HepG2 (cell line): ENCODE data around the gene OR7D2. TPM values are rescaled to one million over a fixed set of nuclear protein-coding genes. Genes with fewer than 3 reads are reported as not detected.

ENCODE experiments used
- KDM2A ChIP-seq: sonication (generic); formaldehyde crosslinking; IDR thresholded peaks from 2 replicates; pipeline ENCODE4 v1.4.0; 2020; ENCODE audit warnings: low read depth, missing genetic modification reagents, borderline replicate concordance
- REST ChIP-seq, 2 experiments: IDR thresholded peaks; 2 replicates each; pipeline ENCODE4 v1.6.1; 2011 to 2012; ENCODE audit warnings: low read length in 2 of 2, borderline replicate concordance in 1 of 2, low read depth in 1 of 2, mild to moderate bottlenecking in 1 of 2, moderate library complexity in 1 of 2
- RNF219 ChIP-seq: sonication (generic); formaldehyde crosslinking; IDR thresholded peaks from 2 replicates; pipeline ENCODE4 v1.5.0; 2020; ENCODE audit warnings: mild to moderate bottlenecking, missing genetic modification reagents
- USF2 ChIP-seq, 2 experiments: sonication (generic) in 1 of 2; formaldehyde crosslinking in 1 of 2; IDR thresholded peaks; 2 replicates each; pipeline versions ENCODE4 v1.5.1 to v1.6.1; 2011 to 2020; ENCODE audit warnings: borderline replicate concordance in 1 of 2, low read depth in 1 of 2, low read length in 1 of 2, mild to moderate bottlenecking in 1 of 2, missing genetic modification reagents in 1 of 2, moderate library complexity in 1 of 2
- ZNF20 ChIP-seq: sonication (generic); formaldehyde crosslinking; IDR thresholded peaks from 2 replicates; pipeline ENCODE4 v1.4.0; 2020; ENCODE audit warnings: mild to moderate bottlenecking, moderate library complexity, missing genetic modification reagents
- polyA plus RNA-seq, 8 experiments: library from polyadenylated mRNA; depleted of rRNA in 3 of 8; stranded (reverse) in 7 of 8; unstranded in 1 of 8; fragments of >200 nt; fragmentation: Illumina TruSeq in 4 of 8; extraction: Trizol in 4 of 8; gene quantifications; 2 replicates each; pipeline versions ENCODE4 v1.2.1 to v1.2.3, GENCODE V29; 2011 to 2016; ENCODE audit warnings: low read depth in 4 of 8, missing spikeins in 1 of 8, mixed read lengths in 1 of 8; ENCODE audit not compliant: insufficient read depth in 1 of 8
- total RNA-seq, 5 experiments: library from RNA; depleted of rRNA; stranded (reverse); fragments of >200 nt; fragmentation: Illumina TruSeq; extraction: Trizol; gene quantifications; 2 replicates each; pipeline ENCODE4 v1.2.3, GENCODE V29; 2016; ENCODE audit warnings: low read depth in 1 of 5

OR7D2 gene
- total and polyA plus RNA-seq, 2 of the 13 experiments (the other 11 are each of a cell fraction or from before 2014, with no cell fraction given) = 0.07 TPM; not detected in 1

GRCh38 chr19:9205501-9206113, 26.8 kb downstream of the OR7D2 start (continued):
- TF ChIP-seq REST (IDR thresholded peaks at IDR 0.05; ENCODE audit: borderline replicate concordance in 1 of 2, low read depth in 1 of 2, low read length in 2 of 2) (no peak), KDM2A (CRISPR knock-in tag) (peak; percentile 68; the same call in 1 of the 2 replicates), RNF219 (no peak), USF2 (IDR thresholded peaks at IDR 0.05; ENCODE audit: low read depth, low read length) (no peak), USF2 (CRISPR knock-in tag; IDR thresholded peaks at IDR 0.05; ENCODE audit: borderline replicate concordance) (peak; percentile 41; the same call in 1 of the 2 replicates), ZNF20 (CRISPR knock-in tag) (no peak)
